K562 treated with DMSO at 1 percent for 12 hours (cell line): Measurements from ENCODE around the gene PDE12. TPM values are rescaled to one million over a fixed set of nuclear protein-coding genes. Genes with fewer than 3 reads are reported as not detected.

Source experiments
- total RNA-seq: library from RNA; unstranded; fragments of 300-600 nt; gene quantifications from 2 replicates; pipeline ENCODE4 v1.2.3, GENCODE V29; 2022; ENCODE audit not compliant: insufficient read depth

PDE12 gene
- 2.7 and 12.7 TPM in 2 replicates for total RNA-seq

GRCh38 chr3:57555738-57556458, at the start of gene PDE12:
Gene PDE12 (plus strand): TSS chr3:57556274. CDS start chr3:57556380, 106 bp downstream.

GRCh38 chr3:57544181-57545125, 11.6 kb upstream of the PDE12 start, which contains the start of gene DNAH12:
Gene DNAH12 (minus strand): TSS chr3:57544344. CDS start chr3:57542870, 1,474 bp downstream.

DNA sequence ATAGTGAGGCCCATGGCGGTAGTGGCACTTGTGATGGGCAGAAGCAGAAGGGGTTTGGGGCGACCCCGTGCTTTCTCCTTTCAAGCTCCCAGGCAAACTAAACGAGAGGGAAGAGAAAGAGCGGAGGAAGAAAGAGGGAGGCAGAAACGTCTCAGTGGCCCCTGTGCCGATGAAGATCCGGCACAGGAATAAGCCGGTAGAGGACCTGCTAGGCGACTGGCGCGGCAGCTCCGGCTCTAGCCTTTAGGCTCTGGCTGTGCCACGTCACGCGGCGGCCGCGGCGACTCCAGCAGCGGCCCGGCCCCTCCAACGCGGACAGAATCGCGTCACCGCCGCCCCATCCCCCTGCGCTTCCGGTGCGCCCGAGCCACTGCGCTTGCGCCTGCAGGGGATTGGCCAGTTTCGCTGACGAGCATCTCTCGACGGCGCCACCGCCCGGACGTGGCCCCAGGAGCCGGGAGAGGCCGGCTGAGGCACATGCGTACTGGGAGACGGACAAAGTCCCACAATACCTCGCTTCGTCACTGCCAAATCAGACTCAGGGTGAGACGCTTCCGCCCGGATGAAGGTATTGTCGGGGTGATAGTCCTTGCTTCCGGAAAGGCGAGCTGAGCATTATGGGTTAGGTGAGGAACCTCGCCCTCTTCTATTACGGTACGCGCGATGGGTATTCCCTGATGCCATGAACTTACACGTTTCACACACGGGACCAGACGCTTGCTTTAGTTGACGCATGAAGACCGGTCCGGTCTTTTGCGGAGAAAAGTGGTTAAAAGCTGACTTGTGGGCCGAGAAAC, 41.3 kb downstream of the PDE12 start, which contains the start of gene ARF4:
Gene ARF4, minus strand, starts transcription at position 218 of the 797 bp plus-strand sequence. Its CDS starts 204 bp downstream, at position 14.

Other genes starting within 250 kb of the PDE12 start
- 0.27 TPM in 1 of 2 replicates, not detected in the other for gene DNAH12, start 11.9 kb upstream of the PDE12 start, total RNA-seq
- 55.8 and 96.0 TPM in 2 replicates for gene ARF4, start 41.1 kb downstream of the PDE12 start, total RNA-seq
- gene DENND6A, start 136.8 kb downstream of the PDE12 start, total RNA-seq: 3.0 and 7.0 TPM in 2 replicates
- 7.4 and 28.2 TPM in 2 replicates for gene SLMAP, start 200.0 kb downstream of the PDE12 start, total RNA-seq